Retinal pigment epithelial cell (primary cell): ENCODE results near the gene PRMT7.

Experiments
- DNase-seq: peaks from one replicate; pipeline ENCODE4 v3.0.0-alpha.2; 2010; ENCODE audit warnings: low read depth
- H3K4me3 ChIP-seq: 2 replicates; pipeline ENCODE4 v1.5.1; 2011; ENCODE audit warnings: mild to moderate bottlenecking, low read length, control low read depth, moderate library complexity
- TF ChIP-seq, protein P1 (sequence below): conservative IDR thresholded peaks from 2 replicates; pipeline ENCODE4 v1.5.1; 2011; ENCODE audit warnings: low read depth, low read length, control low read depth, inconsistent platforms

The PRMT7 gene, protein sequence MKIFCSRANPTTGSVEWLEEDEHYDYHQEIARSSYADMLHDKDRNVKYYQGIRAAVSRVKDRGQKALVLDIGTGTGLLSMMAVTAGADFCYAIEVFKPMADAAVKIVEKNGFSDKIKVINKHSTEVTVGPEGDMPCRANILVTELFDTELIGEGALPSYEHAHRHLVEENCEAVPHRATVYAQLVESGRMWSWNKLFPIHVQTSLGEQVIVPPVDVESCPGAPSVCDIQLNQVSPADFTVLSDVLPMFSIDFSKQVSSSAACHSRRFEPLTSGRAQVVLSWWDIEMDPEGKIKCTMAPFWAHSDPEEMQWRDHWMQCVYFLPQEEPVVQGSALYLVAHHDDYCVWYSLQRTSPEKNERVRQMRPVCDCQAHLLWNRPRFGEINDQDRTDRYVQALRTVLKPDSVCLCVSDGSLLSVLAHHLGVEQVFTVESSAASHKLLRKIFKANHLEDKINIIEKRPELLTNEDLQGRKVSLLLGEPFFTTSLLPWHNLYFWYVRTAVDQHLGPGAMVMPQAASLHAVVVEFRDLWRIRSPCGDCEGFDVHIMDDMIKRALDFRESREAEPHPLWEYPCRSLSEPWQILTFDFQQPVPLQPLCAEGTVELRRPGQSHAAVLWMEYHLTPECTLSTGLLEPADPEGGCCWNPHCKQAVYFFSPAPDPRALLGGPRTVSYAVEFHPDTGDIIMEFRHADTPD

DNA sequence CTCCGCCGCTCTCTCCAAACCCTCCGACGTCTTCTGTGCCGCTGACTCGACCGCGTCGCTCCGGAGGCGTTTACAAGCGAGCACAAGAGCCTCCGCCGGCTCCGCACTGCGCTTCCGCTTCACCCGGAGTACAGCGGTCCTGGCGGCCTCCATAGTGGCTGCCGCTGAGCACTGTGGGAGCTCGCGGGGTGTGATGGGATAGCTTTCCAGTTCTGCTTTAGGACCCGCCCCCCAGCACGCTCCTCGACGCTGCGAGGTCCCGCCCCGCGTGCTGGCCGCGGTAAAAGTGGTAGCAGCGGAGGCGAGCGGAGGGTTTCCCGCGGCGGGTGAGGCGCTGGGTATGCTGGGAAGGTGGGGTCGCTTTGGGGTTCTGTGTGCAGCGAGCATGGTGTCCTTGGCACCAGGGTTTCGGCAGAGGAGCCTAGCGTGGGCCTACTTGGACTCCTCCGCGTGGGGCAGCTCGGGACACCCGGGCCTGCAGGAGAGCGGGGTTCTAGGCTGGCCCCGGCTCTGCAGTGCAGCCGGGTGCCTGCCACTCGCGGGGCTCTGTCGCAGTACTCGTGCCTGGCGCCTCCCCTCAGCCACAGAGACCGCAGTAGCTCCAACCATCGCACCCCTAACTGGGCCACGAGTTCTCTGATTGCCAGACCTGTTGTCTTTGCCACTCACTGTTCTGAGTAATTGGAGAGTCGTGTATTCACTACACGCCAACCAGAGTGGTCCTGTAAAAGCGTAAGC is at the start of gene PRMT7, which contains the start of gene SLC7A6OS:
Gene PRMT7, plus strand, starts transcription at position 246 of the 738 bp plus-strand sequence. CDS start 4,961 bp downstream, outside the sequence.
Gene SLC7A6OS, minus strand, starts transcription at position 173 of the 738 bp plus-strand sequence. Its CDS starts 20 bp downstream, at position 153.
- peak within 1 kb of the TSS; percentile 95 for H3K4me3 ChIP-seq
- TF ChIP-seq, protein P1, sequence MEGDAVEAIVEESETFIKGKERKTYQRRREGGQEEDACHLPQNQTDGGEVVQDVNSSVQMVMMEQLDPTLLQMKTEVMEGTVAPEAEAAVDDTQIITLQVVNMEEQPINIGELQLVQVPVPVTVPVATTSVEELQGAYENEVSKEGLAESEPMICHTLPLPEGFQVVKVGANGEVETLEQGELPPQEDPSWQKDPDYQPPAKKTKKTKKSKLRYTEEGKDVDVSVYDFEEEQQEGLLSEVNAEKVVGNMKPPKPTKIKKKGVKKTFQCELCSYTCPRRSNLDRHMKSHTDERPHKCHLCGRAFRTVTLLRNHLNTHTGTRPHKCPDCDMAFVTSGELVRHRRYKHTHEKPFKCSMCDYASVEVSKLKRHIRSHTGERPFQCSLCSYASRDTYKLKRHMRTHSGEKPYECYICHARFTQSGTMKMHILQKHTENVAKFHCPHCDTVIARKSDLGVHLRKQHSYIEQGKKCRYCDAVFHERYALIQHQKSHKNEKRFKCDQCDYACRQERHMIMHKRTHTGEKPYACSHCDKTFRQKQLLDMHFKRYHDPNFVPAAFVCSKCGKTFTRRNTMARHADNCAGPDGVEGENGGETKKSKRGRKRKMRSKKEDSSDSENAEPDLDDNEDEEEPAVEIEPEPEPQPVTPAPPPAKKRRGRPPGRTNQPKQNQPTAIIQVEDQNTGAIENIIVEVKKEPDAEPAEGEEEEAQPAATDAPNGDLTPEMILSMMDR: no peak
- no peak for DNase-seq

DNA sequence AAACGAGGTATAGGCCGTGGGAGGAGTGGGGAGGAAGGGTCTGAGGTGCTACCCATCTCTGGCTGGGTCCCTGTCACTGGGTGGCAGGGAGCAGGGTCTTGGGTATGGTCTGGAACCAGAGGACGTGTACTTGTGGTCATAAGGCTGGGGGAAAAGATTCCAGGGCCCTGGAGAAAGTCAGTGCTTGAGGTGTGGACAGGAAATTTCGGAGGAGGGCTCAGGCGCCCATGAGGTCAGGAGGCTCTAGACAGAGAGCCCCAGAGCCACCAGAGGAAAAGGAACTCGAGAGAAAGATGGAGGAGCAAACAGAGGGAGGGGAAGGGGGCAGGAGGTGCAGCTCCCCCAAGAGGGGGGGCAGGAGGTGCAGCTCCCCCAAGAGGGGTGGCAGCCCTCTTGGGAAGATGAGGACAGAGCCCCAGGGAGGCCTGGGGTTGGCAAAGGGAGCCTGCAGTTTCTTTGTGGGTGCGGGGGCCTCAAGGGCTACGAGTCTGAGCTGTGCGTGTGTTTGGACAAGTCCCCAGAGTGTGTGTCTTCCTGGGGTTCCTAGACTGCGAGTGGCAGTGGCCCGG is 47.2 kb upstream of the PRMT7 start:
- no peak for DNase-seq
- TF ChIP-seq, protein P1: no peak
- H3K4me3 ChIP-seq: peak overlapping the region; percentile 48

DNA sequence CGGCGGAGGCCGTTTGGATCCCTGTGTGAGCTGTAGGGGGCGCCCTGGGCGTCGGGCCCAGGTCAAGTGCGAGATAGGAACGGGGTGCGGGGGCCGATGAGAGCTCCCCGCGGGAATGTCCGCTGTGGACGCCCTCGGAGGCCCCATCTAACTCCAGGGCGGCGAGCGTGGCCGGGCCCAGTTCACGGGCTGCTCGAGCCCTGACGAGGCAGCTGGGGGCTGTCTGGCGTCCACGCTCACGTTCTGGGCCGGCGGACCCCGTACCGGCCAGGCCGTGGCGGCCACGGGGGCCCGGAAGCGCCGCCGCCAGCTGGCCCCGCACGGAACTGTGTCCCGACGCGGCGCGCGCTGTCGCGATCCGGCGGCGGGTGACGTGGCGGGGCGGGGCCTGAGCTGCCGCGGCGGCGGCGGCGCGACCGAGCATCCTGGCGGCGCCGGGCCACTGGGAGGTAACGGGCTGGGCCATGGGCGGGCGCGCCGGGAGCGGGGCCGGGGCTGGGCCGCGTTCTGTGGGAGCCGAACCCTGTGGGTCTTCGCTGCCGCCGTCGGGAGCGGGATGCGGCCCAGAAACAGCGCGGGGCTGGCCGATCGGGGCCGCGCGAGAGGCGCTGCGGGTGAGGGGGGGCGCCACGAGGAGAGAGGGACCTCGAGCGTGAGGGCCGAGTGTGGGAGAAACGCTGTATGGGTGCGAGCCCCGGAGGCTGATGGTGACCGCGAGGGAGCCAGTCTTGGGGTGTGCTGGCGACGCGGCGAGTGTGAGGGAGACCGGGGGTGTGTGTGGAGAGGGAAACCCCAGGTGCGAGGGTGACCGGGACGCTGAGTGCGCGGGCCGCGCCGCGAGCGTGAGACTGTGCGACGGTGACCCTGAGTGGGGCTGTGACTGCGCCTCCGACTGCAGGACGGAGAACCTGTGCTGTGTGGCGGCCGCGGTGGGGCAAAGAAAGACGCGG is 46.4 kb upstream of the PRMT7 start, which contains the start of gene SLC7A6:
Gene SLC7A6, plus strand, starts transcription at position 399 of the 950 bp plus-strand sequence. CDS start 10,201 bp downstream, outside the sequence.
- DNase-seq: no peak
- peak within 1 kb of the TSS; percentile 96 for H3K4me3 ChIP-seq

DNA sequence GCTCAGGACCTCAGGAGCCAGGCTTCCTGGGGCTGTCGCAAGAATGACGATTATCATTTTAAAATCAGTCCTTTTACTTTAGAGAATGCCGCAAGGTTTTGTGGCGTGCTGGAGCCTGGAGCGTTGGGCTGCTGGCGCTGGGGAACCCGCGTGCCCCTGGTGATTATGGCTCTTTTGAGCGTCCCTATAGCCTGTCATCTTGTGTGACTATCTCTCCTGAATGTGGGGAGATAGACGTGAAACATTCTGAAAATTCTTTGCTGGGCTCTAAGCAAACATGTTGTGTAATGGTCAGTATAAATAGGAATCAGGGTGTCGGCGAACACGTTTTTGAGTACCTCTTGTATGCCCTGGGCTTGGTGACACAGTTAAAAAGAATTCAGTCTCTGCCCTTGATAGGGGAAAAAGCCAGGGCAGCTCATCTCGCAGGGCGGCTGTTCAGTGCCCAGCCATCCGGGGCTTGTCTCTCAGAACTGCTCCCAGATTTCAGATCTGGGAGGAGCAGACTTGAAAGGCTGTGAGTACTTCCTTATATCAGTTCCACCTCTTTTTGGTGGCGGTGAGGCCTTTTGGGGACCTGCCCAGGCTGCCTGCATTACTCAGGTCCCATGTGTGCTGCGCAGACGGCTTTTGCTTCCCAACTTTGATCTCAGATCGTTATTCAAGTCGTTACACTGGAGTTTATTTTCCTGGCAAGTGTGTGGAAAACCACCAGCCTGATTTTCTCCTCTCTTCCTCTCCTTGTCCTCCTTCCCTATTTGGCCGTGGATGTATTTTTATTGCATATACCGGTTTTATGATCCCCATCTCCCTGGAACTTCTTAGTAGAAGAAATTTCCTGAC is 45.5 kb upstream of the PRMT7 start:
- no peak for DNase-seq
- TF ChIP-seq, protein P1: no peak
- peak overlapping the region; percentile 96 for H3K4me3 ChIP-seq

More for the DNA sequence above, 46.4 kb upstream of the PRMT7 start, which contains the start of gene SLC7A6:
- TF ChIP-seq, protein P1: peak; percentile 74

DNA sequence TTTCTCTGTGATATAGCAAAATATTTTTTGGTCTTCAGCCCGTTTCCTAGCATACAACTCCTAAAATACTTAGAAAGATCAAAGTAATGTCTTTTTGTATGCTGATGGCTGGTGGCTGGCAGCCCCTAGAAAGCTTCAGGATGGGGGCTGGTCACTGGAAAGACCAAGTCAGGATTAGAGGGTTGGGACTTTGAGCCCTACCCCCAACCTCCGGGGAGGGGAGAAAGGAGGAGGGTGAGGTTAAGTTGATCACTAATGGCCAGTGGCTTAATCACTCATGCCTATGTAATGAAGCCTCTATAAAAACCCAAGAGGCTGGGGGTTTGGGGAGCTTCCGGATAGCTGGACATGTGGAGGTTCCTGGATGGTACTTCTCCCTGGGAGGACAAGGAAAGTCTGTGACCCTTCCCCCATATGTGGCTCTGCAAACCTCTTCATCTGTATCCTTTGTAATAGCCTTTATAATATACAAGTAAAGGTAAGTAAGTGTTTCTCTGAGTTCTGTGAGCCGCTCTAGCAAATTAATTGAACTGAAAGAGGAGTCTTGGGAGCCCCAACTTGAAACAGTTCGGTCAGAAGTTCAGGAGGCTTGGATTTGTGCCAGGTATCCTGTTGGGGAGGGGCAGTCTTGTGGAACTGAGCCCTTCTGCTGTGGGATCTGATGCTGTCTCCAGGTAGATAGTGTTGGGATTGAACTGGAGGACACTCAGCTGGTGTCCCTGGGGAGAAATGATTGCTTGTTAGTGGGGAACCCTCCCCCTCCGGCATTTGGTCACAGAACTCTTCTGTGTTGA is 43.0 kb upstream of the PRMT7 start:
- peak; percentile 62 for DNase-seq
- TF ChIP-seq, protein P1: no peak
- H3K4me3 ChIP-seq: peak overlapping the region; percentile 96
